HEK293 (cell line): ENCODE data around the gene MCTS1.

Source experiments
- ATF2 ChIP-seq: fragments of 450-650 bp; formaldehyde crosslinking; IDR thresholded peaks from 2 replicates; pipeline ENCODE4 v1.5.1; 2016; ENCODE audit warnings: missing biosample characterization, missing genetic modification characterization, low read depth
- GLI4 ChIP-seq: fragments of 450-650 bp; formaldehyde crosslinking; IDR thresholded peaks from 2 replicates; pipeline ENCODE4 v1.5.1; 2016; ENCODE audit warnings: missing biosample characterization, missing genetic modification characterization
- KLF10 ChIP-seq: fragments of 450-650 bp; IDR thresholded peaks from 2 replicates; pipeline ENCODE4 v1.5.1; 2018; ENCODE audit warnings: missing biosample characterization, mild to moderate bottlenecking, missing genetic modification characterization
- KLF7 ChIP-seq: fragments of 450-650 bp; formaldehyde crosslinking; IDR thresholded peaks from 2 replicates; pipeline ENCODE4 v1.5.1; 2016; ENCODE audit warnings: missing biosample characterization, missing genetic modification characterization, borderline replicate concordance
- SP2 ChIP-seq: fragments of 450-650 bp; formaldehyde crosslinking; IDR thresholded peaks from 2 replicates; pipeline ENCODE4 v1.5.1; 2016; ENCODE audit warnings: missing biosample characterization, missing genetic modification characterization
- ZBTB17 ChIP-seq: fragments of 450-650 bp; formaldehyde crosslinking; IDR thresholded peaks from 2 replicates; pipeline ENCODE4 v1.5.1; 2016; ENCODE audit warnings: missing biosample characterization, missing genetic modification characterization
- ZBTB20 ChIP-seq: fragments of 450-650 bp; formaldehyde crosslinking; IDR thresholded peaks from 2 replicates; pipeline ENCODE4 v1.5.1; 2016; ENCODE audit warnings: missing biosample characterization, missing genetic modification characterization
- ZBTB48 ChIP-seq: fragments of 450-650 bp; formaldehyde crosslinking; IDR thresholded peaks from 2 replicates; pipeline ENCODE4 v1.5.1; 2016; ENCODE audit warnings: missing biosample characterization, missing genetic modification characterization
- ZFP41 ChIP-seq: fragments of 450-650 bp; formaldehyde crosslinking; IDR thresholded peaks from 2 replicates; pipeline ENCODE4 v1.5.1; 2016; ENCODE audit warnings: missing biosample characterization, missing genetic modification characterization, borderline replicate concordance
- ZNF335 ChIP-seq: fragments of 450-650 bp; formaldehyde crosslinking; conservative IDR thresholded peaks from 2 replicates; pipeline ENCODE4 v1.5.1; 2016; ENCODE audit warnings: missing biosample characterization, missing genetic modification characterization
- ZNF433 ChIP-seq: fragments of 450-650 bp; formaldehyde crosslinking; IDR thresholded peaks from 2 replicates; pipeline ENCODE4 v1.5.1; 2016; ENCODE audit warnings: missing biosample characterization, missing genetic modification characterization, low read depth
- ZNF558 ChIP-seq: fragments of 450-650 bp; formaldehyde crosslinking; IDR thresholded peaks from 2 replicates; pipeline ENCODE4 v1.5.1; 2016; ENCODE audit warnings: missing biosample characterization, missing genetic modification characterization
- TF ChIP-seq, protein P1 (sequence below): fragments of 450-650 bp; formaldehyde crosslinking; IDR thresholded peaks from 2 replicates; pipeline ENCODE4 v1.5.1; 2016; ENCODE audit warnings: missing biosample characterization, missing genetic modification characterization, borderline replicate concordance
- TF ChIP-seq, protein P2 (sequence below): fragments of 450-650 bp; formaldehyde crosslinking; IDR thresholded peaks from 2 replicates; pipeline ENCODE4 v1.5.1; 2016; ENCODE audit warnings: missing biosample characterization, missing genetic modification characterization
- TF ChIP-seq, protein P3 (sequence below): fragments of 450-650 bp; formaldehyde crosslinking; IDR thresholded peaks from 2 replicates; pipeline ENCODE4 v1.5.1; 2016; ENCODE audit warnings: missing biosample characterization, missing genetic modification characterization
- TF ChIP-seq, protein P4 (sequence below): fragments of 450-650 bp; formaldehyde crosslinking; IDR thresholded peaks from 2 replicates; pipeline ENCODE4 v1.5.1; 2016; ENCODE audit warnings: missing biosample characterization, missing genetic modification characterization, low read depth

MCTS1 gene

GRCh38 chrX:120604361-120604782 lies 471 bp downstream of the MCTS1 start (continued):
- no peak for TF ChIP-seq KLF7 (tag by site-specific recombination)
- TF ChIP-seq ZFP41 (tag by site-specific recombination) = no peak
- TF ChIP-seq ZBTB17 (tag by site-specific recombination) = peak; percentile 47
- TF ChIP-seq, protein P1, sequence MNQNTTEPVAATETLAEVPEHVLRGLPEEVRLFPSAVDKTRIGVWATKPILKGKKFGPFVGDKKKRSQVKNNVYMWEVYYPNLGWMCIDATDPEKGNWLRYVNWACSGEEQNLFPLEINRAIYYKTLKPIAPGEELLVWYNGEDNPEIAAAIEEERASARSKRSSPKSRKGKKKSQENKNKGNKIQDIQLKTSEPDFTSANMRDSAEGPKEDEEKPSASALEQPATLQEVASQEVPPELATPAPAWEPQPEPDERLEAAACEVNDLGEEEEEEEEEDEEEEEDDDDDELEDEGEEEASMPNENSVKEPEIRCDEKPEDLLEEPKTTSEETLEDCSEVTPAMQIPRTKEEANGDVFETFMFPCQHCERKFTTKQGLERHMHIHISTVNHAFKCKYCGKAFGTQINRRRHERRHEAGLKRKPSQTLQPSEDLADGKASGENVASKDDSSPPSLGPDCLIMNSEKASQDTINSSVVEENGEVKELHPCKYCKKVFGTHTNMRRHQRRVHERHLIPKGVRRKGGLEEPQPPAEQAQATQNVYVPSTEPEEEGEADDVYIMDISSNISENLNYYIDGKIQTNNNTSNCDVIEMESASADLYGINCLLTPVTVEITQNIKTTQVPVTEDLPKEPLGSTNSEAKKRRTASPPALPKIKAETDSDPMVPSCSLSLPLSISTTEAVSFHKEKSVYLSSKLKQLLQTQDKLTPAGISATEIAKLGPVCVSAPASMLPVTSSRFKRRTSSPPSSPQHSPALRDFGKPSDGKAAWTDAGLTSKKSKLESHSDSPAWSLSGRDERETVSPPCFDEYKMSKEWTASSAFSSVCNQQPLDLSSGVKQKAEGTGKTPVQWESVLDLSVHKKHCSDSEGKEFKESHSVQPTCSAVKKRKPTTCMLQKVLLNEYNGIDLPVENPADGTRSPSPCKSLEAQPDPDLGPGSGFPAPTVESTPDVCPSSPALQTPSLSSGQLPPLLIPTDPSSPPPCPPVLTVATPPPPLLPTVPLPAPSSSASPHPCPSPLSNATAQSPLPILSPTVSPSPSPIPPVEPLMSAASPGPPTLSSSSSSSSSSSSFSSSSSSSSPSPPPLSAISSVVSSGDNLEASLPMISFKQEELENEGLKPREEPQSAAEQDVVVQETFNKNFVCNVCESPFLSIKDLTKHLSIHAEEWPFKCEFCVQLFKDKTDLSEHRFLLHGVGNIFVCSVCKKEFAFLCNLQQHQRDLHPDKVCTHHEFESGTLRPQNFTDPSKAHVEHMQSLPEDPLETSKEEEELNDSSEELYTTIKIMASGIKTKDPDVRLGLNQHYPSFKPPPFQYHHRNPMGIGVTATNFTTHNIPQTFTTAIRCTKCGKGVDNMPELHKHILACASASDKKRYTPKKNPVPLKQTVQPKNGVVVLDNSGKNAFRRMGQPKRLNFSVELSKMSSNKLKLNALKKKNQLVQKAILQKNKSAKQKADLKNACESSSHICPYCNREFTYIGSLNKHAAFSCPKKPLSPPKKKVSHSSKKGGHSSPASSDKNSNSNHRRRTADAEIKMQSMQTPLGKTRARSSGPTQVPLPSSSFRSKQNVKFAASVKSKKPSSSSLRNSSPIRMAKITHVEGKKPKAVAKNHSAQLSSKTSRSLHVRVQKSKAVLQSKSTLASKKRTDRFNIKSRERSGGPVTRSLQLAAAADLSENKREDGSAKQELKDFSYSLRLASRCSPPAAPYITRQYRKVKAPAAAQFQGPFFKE (tag by site-specific recombination) = no peak
- 0 out of 2 replicates have a peak, but pooled peaks have one; percentile 43 for TF ChIP-seq ZBTB20 (tag by site-specific recombination)
- no peak for TF ChIP-seq KLF10 (tag by site-specific recombination)
- TF ChIP-seq GLI4 (tag by site-specific recombination) = 0 out of 2 replicates have a peak, but pooled peaks have one; percentile 31
- TF ChIP-seq, protein P2, sequence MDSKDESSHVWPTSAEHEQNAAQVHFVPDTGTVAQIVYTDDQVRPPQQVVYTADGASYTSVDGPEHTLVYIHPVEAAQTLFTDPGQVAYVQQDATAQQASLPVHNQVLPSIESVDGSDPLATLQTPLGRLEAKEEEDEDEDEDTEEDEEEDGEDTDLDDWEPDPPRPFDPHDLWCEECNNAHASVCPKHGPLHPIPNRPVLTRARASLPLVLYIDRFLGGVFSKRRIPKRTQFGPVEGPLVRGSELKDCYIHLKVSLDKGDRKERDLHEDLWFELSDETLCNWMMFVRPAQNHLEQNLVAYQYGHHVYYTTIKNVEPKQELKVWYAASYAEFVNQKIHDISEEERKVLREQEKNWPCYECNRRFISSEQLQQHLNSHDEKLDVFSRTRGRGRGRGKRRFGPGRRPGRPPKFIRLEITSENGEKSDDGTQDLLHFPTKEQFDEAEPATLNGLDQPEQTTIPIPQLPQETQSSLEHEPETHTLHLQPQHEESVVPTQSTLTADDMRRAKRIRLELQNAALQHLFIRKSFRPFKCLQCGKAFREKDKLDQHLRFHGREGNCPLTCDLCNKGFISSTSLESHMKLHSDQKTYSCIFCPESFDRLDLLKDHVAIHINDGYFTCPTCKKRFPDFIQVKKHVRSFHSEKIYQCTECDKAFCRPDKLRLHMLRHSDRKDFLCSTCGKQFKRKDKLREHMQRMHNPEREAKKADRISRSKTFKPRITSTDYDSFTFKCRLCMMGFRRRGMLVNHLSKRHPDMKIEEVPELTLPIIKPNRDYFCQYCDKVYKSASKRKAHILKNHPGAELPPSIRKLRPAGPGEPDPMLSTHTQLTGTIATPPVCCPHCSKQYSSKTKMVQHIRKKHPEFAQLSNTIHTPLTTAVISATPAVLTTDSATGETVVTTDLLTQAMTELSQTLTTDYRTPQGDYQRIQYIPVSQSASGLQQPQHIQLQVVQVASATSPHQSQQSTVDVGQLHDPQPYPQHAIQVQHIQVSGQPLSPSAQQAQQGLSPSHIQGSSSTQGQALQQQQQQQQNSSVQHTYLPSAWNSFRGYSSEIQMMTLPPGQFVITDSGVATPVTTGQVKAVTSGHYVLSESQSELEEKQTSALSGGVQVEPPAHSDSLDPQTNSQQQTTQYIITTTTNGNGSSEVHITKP (tag by site-specific recombination) = peak; percentile 43
- peak; percentile 58 for TF ChIP-seq SP2 (tag by site-specific recombination)
- TF ChIP-seq, protein P3, sequence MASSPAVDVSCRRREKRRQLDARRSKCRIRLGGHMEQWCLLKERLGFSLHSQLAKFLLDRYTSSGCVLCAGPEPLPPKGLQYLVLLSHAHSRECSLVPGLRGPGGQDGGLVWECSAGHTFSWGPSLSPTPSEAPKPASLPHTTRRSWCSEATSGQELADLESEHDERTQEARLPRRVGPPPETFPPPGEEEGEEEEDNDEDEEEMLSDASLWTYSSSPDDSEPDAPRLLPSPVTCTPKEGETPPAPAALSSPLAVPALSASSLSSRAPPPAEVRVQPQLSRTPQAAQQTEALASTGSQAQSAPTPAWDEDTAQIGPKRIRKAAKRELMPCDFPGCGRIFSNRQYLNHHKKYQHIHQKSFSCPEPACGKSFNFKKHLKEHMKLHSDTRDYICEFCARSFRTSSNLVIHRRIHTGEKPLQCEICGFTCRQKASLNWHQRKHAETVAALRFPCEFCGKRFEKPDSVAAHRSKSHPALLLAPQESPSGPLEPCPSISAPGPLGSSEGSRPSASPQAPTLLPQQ (tag by site-specific recombination) = no peak
- 0 out of 2 replicates have a peak, but pooled peaks have one; percentile 17 for TF ChIP-seq ZNF433 (tag by site-specific recombination)
- TF ChIP-seq ZNF335 (tag by site-specific recombination) = 0 out of 2 replicates have a peak, but pooled peaks have one; percentile 44
- TF ChIP-seq ATF2 = no peak
- TF ChIP-seq, protein P4, sequence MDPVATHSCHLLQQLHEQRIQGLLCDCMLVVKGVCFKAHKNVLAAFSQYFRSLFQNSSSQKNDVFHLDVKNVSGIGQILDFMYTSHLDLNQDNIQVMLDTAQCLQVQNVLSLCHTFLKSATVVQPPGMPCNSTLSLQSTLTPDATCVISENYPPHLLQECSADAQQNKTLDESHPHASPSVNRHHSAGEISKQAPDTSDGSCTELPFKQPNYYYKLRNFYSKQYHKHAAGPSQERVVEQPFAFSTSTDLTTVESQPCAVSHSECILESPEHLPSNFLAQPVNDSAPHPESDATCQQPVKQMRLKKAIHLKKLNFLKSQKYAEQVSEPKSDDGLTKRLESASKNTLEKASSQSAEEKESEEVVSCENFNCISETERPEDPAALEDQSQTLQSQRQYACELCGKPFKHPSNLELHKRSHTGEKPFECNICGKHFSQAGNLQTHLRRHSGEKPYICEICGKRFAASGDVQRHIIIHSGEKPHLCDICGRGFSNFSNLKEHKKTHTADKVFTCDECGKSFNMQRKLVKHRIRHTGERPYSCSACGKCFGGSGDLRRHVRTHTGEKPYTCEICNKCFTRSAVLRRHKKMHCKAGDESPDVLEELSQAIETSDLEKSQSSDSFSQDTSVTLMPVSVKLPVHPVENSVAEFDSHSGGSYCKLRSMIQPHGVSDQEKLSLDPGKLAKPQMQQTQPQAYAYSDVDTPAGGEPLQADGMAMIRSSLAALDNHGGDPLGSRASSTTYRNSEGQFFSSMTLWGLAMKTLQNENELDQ (tag by site-specific recombination) = no peak
- peak; percentile 62 for TF ChIP-seq ZBTB48
- no peak for TF ChIP-seq ZNF558 (tag by site-specific recombination)
